NCI-H128 (cell line): Measurements from ENCODE around the gene ITGB3.

Source experiments
- DNase-seq: peaks from one replicate; lab custom pipeline; 2025; ENCODE audit not compliant: unreplicated experiment; lab: John Stamatoyannopoulos, UW

ITGB3 gene

GRCh38 chr17:47295874-47296255 is 42.2 kb downstream of the ITGB3 start:
- DNase-seq: no peak

GRCh38 chr17:47297661-47298400 is 44.2 kb downstream of the ITGB3 start:
- no peak for DNase-seq

DNA sequence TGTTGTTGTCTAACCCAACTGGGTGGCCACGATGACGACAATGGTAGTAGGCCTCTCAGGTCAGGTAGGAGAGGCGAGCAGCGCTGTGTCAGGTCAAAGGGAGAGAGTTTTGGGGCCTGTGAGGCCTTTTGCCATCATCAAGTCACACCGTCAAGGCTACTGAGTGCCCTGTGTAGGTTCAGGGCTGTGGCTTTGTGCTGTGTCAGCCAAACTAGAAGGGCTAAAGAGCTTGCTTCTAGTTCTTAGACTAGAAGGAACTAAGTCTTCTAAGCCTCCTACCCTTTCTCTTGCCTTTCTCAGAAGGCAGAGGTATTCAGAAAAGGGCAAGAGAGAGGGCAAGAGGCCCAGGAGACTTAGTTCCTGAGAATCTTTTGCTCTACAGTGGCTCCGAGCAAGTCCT is 45.1 kb downstream of the ITGB3 start:
- DNase-seq: no peak

DNA sequence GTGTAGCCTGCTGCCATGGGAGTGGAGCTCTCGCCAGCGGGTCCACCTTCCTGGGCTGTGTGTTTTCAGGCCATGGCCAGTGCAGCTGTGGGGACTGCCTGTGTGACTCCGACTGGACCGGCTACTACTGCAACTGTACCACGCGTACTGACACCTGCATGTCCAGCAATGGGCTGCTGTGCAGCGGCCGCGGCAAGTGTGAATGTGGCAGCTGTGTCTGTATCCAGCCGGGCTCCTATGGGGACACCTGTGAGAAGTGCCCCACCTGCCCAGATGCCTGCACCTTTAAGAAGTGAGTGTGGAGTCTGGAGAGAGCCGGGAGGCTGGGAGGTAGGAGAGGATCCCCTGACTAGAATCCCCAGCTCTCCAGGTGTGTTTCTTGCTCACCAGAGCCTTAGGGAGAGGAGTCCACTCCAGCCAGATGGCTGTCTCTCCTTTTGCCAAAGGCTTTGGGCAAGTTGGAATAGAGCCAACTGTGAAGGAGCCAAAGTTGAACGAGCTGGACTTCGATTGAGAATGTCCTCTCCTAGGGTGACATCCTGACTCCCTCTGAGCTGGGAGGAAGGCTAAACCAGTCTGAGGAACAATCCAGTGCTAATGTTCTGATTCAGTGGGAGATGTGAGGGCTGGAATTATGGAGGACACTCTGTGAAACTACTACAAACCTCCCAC is 45.7 kb downstream of the ITGB3 start:
- DNase-seq: no peak

DNA sequence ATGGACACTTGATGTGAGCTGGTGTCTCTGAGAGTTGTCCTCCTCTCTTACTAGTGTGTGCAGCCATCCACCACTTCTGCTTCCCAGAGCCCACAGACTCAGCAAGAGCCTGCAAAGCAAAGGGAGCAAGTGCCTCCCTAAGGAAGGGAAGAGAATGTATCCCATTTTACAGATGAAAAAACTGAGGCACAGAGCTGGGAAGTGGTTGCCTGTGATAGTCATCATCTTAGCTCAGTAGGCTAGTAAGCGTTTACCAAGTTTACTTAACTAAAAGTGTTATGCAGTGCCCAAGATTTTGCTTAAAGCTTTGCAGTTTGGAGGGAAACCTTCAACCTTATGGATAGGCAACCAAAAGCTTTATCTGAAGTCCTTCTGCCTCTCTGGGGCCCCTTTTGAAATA is 47.1 kb downstream of the ITGB3 start:
- DNase-seq: no peak

DNA sequence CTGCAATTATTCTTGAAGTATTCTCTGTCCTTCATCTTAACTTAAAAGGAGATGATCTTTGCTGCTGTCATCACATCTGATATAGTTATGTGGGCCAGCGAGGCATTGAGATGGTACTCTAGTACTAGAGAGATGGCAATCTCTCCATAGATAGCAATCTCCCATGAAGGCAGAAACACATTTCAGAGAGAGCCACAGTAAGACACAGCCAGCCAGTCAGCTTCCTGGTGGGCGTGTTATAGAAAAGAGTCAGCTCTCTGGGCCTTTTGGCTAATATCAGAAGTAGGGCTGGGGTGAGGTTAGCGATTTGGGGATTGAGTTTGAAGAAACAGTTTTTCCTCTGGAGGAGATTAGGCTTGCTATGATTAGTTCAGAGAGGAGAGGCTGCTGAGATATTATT is 47.5 kb downstream of the ITGB3 start:
- no peak for DNase-seq

DNA sequence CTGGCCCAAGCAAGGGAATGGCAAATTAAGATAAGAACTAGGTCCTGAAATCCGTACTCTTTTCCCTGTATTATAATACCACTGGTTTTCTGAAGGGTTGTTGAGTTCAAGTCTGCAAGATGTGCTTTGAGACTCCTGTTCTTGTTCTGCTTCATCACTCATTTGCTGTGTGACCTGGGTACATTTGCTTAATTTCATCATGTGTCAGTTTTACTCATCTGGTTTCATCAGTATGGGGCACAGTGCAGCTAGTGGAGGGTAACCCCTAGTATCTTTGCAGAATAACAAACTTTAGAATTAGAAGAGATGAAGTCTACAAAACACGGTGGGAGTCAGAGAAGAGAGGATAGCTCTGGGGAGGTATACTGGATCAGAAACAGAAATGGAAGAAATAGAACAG is 48.2 kb downstream of the ITGB3 start:
- DNase-seq: no peak

DNA sequence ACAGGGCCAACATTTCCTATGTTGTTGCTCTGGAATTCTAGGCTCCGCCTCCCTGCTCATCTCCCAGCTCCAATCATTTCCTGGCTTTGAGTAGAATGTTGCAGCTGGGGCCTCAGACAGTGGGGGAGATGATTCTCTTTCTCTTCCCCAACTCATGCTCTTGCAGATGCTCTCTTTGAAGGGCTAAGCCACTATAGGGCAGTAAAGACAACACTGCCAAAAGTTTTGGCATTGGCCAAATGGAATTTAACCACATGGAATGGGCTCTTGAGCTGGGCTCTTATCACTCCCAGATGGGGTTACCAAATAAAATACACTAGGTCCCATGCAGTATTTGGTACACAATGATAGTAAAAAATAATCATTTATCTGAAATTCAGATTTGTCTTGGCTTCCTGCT is 50.6 kb downstream of the ITGB3 start:
- no peak for DNase-seq

DNA sequence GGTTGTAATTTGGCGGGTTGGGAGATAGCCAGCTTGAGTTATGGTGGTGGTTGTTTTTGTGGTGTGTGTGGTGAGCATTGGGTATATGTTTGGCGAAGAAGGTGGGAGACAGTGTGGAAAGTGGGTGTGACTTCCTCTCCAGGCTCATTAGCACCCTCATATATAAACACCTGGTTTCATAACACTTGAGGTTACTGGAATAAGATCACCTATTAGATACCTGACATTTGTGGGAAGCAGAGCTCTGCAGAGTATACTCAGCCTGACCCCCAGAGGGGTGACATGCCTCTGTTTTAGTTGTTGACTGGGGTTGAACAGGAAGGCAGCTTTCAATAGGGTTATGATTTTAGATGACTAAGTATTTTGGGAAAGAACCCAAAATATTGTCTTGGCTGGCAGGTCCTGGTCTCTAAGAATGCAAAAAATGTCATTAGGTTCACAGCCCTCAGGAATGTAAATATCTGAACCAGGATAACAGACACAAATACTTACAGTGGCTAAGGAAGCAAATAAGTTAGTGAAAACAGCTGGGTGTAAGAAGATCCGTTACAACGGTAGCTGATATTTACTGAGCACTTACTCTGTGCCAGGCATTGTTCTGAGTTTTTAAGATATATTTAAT is 51.8 kb downstream of the ITGB3 start:
- no peak for DNase-seq

- no peak for DNase-seq
These were observed 56.6 kb downstream of the ITGB3 start for GRCh38 chr17:47310186-47310733.

GRCh38 chr17:47311420-47311819 is 57.8 kb downstream of the ITGB3 start:
- no peak for DNase-seq

DNA sequence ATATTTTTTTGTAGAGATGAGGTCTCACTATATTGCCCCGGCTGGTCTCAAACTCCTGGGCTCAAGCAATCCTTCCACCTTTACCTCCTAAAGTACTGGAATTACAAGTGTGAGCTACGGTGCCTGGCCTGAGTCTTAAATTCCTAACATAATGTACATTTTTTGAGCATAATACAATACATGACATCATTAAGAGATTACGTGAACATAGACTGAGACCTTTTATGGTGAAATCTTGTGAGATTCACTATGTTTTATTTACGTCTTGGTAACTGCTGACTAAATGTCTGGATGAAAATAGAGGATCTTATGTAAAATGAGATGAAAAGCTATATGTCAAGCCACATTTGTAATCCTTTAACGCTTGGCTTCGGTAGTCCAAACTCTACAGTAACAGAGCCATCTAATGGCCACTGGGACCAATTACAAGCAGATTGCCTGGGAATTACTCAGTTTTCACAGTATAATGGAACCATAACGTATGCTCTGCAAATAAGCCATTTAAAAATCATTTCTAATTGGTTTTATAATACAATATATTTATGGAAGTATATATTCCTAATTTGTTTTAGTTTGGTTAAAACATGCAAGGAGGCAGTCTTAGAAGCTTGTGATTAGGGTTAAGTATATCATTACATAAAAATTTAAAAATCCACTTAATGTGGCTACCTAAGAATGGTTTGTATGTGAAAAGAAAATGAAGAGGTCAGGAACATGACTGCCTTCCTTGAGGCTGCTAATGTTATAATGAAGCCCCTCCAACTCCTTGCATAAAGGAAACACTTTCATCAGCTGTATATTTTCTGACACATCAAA is 62.0 kb downstream of the ITGB3 start:
- peak; percentile 45 for DNase-seq

- DNase-seq: no peak
These were observed 62.7 kb downstream of the ITGB3 start for GRCh38 chr17:47316311-47316710.

DNA sequence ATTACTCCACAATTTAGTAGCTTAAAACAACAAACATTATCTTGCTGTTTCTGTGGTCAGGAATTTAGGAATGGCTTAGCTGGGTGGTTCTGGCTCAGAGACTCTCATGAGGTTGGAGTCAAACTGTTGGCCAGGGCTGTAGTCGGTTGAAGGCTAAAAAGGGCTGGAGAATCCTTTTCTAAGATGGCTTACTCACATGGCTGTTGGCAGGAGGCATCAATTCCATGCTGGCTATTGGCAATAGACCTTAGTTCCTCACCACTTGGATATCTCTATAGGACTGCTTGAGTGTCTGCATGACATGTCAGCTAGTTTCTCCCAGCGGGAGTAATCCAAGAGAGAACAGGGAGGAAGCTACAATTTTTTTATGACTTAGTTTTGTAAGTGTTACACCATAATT is 63.5 kb downstream of the ITGB3 start:
- no peak for DNase-seq

DNA sequence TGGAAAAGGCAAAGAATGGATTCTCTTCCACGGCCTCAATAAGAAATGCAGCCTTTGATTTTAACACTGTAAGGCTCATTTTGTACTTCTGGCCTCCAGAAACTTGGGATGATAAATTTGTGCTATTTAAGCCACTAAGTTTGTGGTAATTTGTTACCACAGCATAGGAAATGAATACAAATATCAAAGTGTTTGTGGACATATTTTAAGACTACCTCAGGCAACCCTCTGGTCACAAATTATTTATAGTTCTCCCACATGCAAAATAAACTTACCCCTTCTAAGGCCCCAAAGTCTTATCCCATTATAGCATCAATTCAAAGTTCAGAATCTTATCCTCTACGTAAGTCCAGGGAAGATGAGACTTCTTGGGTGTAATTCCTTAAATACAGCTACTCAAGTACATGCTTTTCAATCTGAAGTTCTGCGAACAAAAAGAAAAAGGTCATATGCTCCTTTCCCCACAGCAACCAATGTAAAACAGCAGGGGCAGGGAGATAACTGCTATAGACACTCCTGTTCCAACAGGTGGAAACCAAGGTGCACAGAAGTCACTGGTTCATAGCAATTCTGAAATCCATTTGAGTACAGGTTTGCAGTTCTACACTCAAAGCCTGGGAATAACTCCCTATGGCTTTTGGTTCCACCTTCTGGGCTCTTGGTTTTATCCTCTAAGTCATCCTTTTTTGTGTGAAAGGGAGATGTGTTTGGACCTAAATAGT is 64.7 kb downstream of the ITGB3 start:
- DNase-seq: no peak

- DNase-seq: no peak
These were observed 67.4 kb downstream of the ITGB3 start for GRCh38 chr17:47320879-47321502.

DNA sequence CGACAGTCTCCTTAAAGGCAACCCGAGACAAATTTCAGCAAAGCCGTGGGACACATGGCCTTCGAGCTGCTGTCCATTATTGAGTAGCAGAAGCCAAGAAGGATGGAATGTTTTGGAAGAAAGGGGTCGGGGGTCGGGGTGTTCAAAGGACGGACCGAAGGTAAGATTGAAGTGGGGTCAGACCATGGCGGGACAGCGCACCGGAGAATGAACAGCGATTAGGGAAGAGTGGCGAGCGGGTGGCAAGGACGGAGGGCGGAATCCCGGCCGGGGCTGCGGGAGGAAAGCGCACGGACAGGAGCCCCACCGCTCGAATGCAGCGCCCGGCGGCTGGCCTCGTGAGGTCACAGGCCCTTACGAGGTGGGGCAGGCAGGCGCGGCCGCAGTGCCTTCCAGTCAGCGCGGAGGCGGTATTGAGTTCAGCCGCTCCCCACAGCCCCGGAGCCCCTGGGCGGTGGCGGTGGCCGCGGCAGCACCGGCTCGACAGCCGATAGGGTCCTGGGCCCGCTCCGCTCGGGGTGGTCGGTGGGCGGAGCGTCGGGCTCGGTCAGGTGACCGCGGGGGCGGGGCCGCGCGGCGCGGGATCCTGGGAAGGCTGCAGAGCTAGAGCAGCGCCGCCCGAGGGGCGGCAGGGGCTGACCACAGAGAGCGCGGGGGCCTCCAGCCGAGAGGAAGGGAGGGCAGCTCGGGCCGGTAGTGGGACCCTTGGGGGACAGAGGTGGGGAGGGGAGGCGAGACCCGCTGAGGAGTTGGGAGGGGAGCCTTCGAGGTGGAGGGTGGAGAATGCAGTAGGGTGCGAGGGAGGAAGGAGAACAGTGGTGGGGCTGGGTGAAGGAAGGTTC is 70.0 kb downstream of the ITGB3 start, which contains the start of gene EFCAB13:
EFCAB13 (plus strand) TSS at position 574 of the 842 bp plus-strand sequence. CDS start 4,399 bp downstream, outside the sequence.
- peak; percentile 41 for DNase-seq

GRCh38 chr17:47324224-47325020 is 70.8 kb downstream of the ITGB3 start:
- DNase-seq: peak; percentile 8
